Dermis microvascular lymphatic vessel endothelial cell (primary cell): ENCODE results near the gene FKBP11. TPM values are rescaled to one million over a fixed set of nuclear protein-coding genes. Genes with fewer than 3 reads are reported as not detected.
A peak's percentile ranks its signal among the peaks of the same experiment; 100 is the strongest.
"Not testable (repeated sequence)": the region's sequence is repeated elsewhere in the genome, so short reads cannot be mapped to it uniquely, and the experiment has no call there.

ENCODE experiments used
- DNase-seq, 2 donors: peaks; one replicate each; pipeline versions ENCODE4 v3.0.0 to v3.0.0-alpha.2; 2010; ENCODE audit warnings: low read depth in 2 of 2
- total RNA-seq: library from RNA; depleted of rRNA; stranded (reverse); fragments of >200 nt; gene quantifications from 2 replicates; pipeline ENCODE4 v1.2.1, GENCODE V29; 2014

Gene FKBP11
- total RNA-seq, 1 donor from 2014 or later = 9.9 TPM

- DNase-seq = no peak
Measured at GRCh38 chr12:48910196-48910595, 15.1 kb downstream of the FKBP11 start.

- not testable (repeated sequence) for DNase-seq
Measured at GRCh38 chr12:48909698-48910097, 15.6 kb downstream of the FKBP11 start.

- no peak for DNase-seq
Measured at GRCh38 chr12:48907245-48907644, 18.0 kb downstream of the FKBP11 start.

GRCh38 chr12:48903982-48904411 lies 21.3 kb downstream of the FKBP11 start:
- DNase-seq = peak; percentile 71 to 85

- no peak for DNase-seq
Measured at GRCh38 chr12:48903363-48903981, 21.8 kb downstream of the FKBP11 start.

- no peak for DNase-seq
Measured at GRCh38 chr12:48901278-48901677, 24.0 kb downstream of the FKBP11 start.

GRCh38 chr12:48899651-48900050 lies 25.6 kb downstream of the FKBP11 start:
- DNase-seq = no peak

GRCh38 chr12:48894271-48894670 lies 31.0 kb downstream of the FKBP11 start:
- no peak for DNase-seq

GRCh38 chr12:48890657-48891418 lies 34.5 kb downstream of the FKBP11 start:
- DNase-seq = peak; percentile 43 to 62

GRCh38 chr12:48889679-48890078 lies 35.6 kb downstream of the FKBP11 start:
- no peak for DNase-seq

GRCh38 chr12:48883305-48884161 lies 41.8 kb downstream of the FKBP11 start:
- DNase-seq = peak in 1 of 2 donors; percentile 80

GRCh38 chr12:48882972-48883304 lies 42.4 kb downstream of the FKBP11 start:
- peak in 1 of 2 donors; percentile 36 for DNase-seq

- peak in 1 of 2 donors; percentile 94 for DNase-seq
Measured at GRCh38 chr12:48882315-48882687, 43.0 kb downstream of the FKBP11 start.

- DNase-seq = no peak
Measured at GRCh38 chr12:48881686-48882314, 43.5 kb downstream of the FKBP11 start.

GRCh38 chr12:48880647-48881046 lies 44.6 kb downstream of the FKBP11 start:
- DNase-seq = no peak

GRCh38 chr12:48878548-48878947 lies 46.7 kb downstream of the FKBP11 start:
- no peak for DNase-seq

- no peak for DNase-seq
Measured at GRCh38 chr12:48875944-48876515, 49.3 kb downstream of the FKBP11 start.

GRCh38 chr12:48873534-48873933 lies 51.8 kb downstream of the FKBP11 start:
- DNase-seq = not testable (repeated sequence)

GRCh38 chr12:48873096-48873495 lies 52.2 kb downstream of the FKBP11 start:
- no peak for DNase-seq
